Measurements from ENCODE around the gene TDRD7. TPM values are rescaled to one million over a fixed set of nuclear protein-coding genes. Genes with fewer than 3 reads are reported as not detected.

TDRD7 gene
- polyA plus RNA-seq, 1 experiment = 5.4 TPM

GRCh38 chr9:97534961-97535594 lies 123.2 kb downstream of the TDRD7 start:
- no peak for DNase-seq (ENCODE audit: low read depth)
- POLR2A ChIA-PET = no interaction called here
- CTCF ChIA-PET = interaction anchor here (1.6 kb wide), 1 partner anchor 8 kb away, joined by 4 read pairs; no protein-coding TSS in a partner anchor
- Histone ChIP-seq H3K27me3 (ENCODE audit: control insufficient read depth, insufficient read depth, low read length) (no peaks in the 10 kb centered on the region), H3K4me3 (ENCODE audit: low read depth, low read length) (no peak overlapping the region), H3K36me3 (ENCODE audit: control insufficient read depth, insufficient read depth, low read length) (no peaks in the 10 kb centered on the region)
- no peak for TF ChIP-seq CTCF (IDR thresholded peaks at IDR 0.05; ENCODE audit: insufficient read depth, low read depth, low read length)

GRCh38 chr9:97535771-97536170 lies 123.9 kb downstream of the TDRD7 start:
- ChIA-PET POLR2A (no interaction called here), CTCF (interaction anchor here (1.6 kb wide), 1 partner anchor 9 kb away, joined by 4 read pairs; no protein-coding TSS in a partner anchor)
- DNase-seq (ENCODE audit: low read depth) = no peak
- H3K36me3 ChIP-seq (ENCODE audit: control insufficient read depth, insufficient read depth, low read length) = no peaks in the 10 kb centered on the region
- no peak for TF ChIP-seq CTCF (IDR thresholded peaks at IDR 0.05; ENCODE audit: insufficient read depth, low read depth, low read length)
- H3K4me3 ChIP-seq (ENCODE audit: low read depth, low read length) = no peak overlapping the region
- H3K27me3 ChIP-seq (ENCODE audit: control insufficient read depth, insufficient read depth, low read length) = no peaks in the 10 kb centered on the region

- Histone ChIP-seq H3K36me3 (ENCODE audit: control insufficient read depth, insufficient read depth, low read length) (no peaks in the 10 kb centered on the region), H3K4me3 (ENCODE audit: low read depth, low read length) (no peak overlapping the region), H3K27me3 (ENCODE audit: control insufficient read depth, insufficient read depth, low read length) (no peaks in the 10 kb centered on the region)
- no peak for TF ChIP-seq CTCF (IDR thresholded peaks at IDR 0.05; ENCODE audit: insufficient read depth, low read depth, low read length)
- no peak for DNase-seq (ENCODE audit: low read depth)
- ChIA-PET POLR2A (no interaction called here), CTCF (interaction anchor here (0.8 kb wide), 1 partner anchor 68 kb away, joined by 4 read pairs; no protein-coding TSS in a partner anchor)
These were observed 124.6 kb downstream of the TDRD7 start for GRCh38 chr9:97536480-97536879.

GRCh38 chr9:97543561-97543960 lies 131.7 kb downstream of the TDRD7 start:
- POLR2A ChIA-PET = no interaction called here
- Histone ChIP-seq H3K27me3 (ENCODE audit: control insufficient read depth, insufficient read depth, low read length) (peaks cover 3% of the 10 kb centered on the region), H3K4me3 (ENCODE audit: low read depth, low read length) (no peak overlapping the region), H3K36me3 (ENCODE audit: control insufficient read depth, insufficient read depth, low read length) (no peaks in the 10 kb centered on the region)
- TF ChIP-seq CTCF (IDR thresholded peaks at IDR 0.05; ENCODE audit: insufficient read depth, low read depth, low read length) = no peak
- no peak for DNase-seq (ENCODE audit: low read depth)
- CTCF ChIA-PET = no interaction called here

GRCh38 chr9:97545486-97545885 lies 133.6 kb downstream of the TDRD7 start:
- no peak for DNase-seq (ENCODE audit: low read depth)
- Histone ChIP-seq H3K4me3 (ENCODE audit: low read depth, low read length) (no peak overlapping the region), H3K36me3 (ENCODE audit: control insufficient read depth, insufficient read depth, low read length) (no peaks in the 10 kb centered on the region), H3K27me3 (ENCODE audit: control insufficient read depth, insufficient read depth, low read length) (peaks cover 4% of the 10 kb centered on the region)
- ChIA-PET CTCF (interaction anchor here (0.7 kb wide), 1 partner anchor 27 kb away, joined by 3 read pairs; no protein-coding TSS in a partner anchor), POLR2A (no interaction called here)
- TF ChIP-seq CTCF (IDR thresholded peaks at IDR 0.05; ENCODE audit: insufficient read depth, low read depth, low read length) = no peak

Small RNA genes lying within 50 kb of the gene (small RNA-seq; reads per million reads assigned to genes)
- gene MIR1302-8 (ENCODE audit: insufficient read length, low read depth, low replicate concordance) = not detected

Other genes starting within 250 kb of the TDRD7 start
- 0.36 and 0.55 TPM in 2 replicates for gene CCDC180, start 104.4 kb upstream of the TDRD7 start, polyA plus RNA-seq (2011; rRNA removed)
- 0.06 and 0.15 TPM in 2 replicates for gene TMOD1, start 89.6 kb downstream of the TDRD7 start, polyA plus RNA-seq (2011; rRNA removed)
- 15.4 and 18.4 TPM in 2 replicates for gene TSTD2, start 221.3 kb downstream of the TDRD7 start, polyA plus RNA-seq (2011; rRNA removed)
- 11.0 and 21.8 TPM in 2 replicates for gene NCBP1, start 221.7 kb downstream of the TDRD7 start, polyA plus RNA-seq (2011; rRNA removed)